B cell (primary cell): Measurements from ENCODE around the gene NDUFB6.

Experiments
- EZH2 ChIP-seq: IDR thresholded peaks from 2 replicates; pipeline ENCODE4 v1.6.1; 2012; ENCODE audit warnings: borderline replicate concordance, low read depth, mild to moderate bottlenecking, moderate library complexity, low read length; ENCODE audit not compliant: insufficient read depth, poor library complexity, severe bottlenecking
- TF ChIP-seq, protein P1 (sequence below): fragments of 200-600 bp; IDR thresholded peaks from one replicate; pipeline ENCODE4 v1.8.0; 2022; ENCODE audit warnings: antibody characterized with exemption, mild to moderate bottlenecking

DNA sequence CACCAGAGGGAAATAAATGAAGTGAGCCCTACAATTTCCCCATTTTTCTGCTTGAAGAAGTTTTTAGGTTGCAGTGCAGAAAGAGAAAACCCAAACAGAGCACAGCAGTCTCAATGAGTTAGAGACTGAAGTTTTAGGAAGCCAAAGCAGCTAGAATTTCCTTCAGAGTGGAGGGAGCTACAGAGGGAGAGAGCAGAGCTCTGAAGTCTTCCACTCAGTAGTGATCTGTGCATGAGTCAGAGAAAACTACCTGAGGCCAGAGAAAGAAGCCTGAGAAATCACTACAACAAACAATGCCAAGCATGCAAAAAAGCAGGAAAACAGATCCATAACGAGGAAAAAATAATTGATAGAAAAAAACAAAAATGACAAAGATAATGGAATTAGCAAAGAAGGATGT lies 17.9 kb upstream of the NDUFB6 start:
- TF ChIP-seq, protein P1, sequence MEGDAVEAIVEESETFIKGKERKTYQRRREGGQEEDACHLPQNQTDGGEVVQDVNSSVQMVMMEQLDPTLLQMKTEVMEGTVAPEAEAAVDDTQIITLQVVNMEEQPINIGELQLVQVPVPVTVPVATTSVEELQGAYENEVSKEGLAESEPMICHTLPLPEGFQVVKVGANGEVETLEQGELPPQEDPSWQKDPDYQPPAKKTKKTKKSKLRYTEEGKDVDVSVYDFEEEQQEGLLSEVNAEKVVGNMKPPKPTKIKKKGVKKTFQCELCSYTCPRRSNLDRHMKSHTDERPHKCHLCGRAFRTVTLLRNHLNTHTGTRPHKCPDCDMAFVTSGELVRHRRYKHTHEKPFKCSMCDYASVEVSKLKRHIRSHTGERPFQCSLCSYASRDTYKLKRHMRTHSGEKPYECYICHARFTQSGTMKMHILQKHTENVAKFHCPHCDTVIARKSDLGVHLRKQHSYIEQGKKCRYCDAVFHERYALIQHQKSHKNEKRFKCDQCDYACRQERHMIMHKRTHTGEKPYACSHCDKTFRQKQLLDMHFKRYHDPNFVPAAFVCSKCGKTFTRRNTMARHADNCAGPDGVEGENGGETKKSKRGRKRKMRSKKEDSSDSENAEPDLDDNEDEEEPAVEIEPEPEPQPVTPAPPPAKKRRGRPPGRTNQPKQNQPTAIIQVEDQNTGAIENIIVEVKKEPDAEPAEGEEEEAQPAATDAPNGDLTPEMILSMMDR: no peak
- no peak for TF ChIP-seq EZH2
